Activated T-cell treated with anti-CD3 and anti-CD28 coated beads, Interleukin-2, amount 50 U/mL, for 48 hours (primary cell): ENCODE measurements around the gene C11orf97.
"Not testable (repeated sequence)": the region's sequence is repeated elsewhere in the genome, so short reads cannot be mapped to it uniquely, and the experiment has no call there.

Source experiments
- DNase-seq, 2 experiments: peaks; one replicate each; pipeline ENCODE4 v3.0.0-alpha.2; 2020

The C11orf97 gene

GRCh38 chr11:94525546-94526324 lies 13.5 kb downstream of the C11orf97 start:
- no peak for DNase-seq

GRCh38 chr11:94526645-94527438 lies 14.6 kb downstream of the C11orf97 start:
- DNase-seq: no peak

DNA sequence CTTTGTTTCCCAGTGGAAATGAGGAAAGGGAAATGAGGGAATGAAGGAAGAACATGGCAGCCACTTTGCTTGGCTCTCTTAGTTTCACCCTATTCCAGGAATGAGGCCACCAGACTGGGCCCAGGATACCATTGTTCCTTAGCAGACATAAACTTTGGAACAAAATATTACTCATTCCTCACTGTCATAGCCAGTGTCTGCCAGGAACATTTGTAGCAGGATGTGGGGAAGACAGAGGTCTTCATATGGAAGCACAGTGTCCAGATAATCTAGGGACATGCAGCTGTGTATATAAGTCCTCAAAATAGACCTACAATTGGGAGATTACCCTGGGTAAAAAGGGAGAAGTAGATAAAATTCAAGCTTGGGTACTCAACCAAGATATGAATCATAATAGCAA lies 16.3 kb downstream of the C11orf97 start:
- DNase-seq: no peak

DNA sequence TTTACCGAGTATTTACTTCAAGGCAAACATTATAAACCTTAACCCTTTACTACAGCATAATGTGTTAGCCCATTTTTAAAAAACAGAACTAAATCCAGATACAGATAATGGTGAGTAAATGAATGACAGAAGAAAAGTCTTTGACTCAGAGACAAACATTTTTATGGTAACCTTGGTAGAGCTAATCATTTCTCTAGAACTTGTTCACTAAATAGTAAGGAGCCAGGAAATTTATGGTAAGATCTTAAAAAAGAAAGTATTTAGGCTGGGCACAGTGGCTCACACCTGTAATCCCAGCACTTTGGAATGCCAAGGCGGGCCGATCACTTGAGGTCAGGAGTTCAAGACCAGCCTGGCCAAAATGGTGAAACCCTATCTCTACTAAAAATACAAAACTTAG lies 19.9 kb downstream of the C11orf97 start:
- no peak for DNase-seq

GRCh38 chr11:94533206-94533605 lies 20.9 kb downstream of the C11orf97 start:
- no peak for DNase-seq

- no peak for DNase-seq
Observed at GRCh38 chr11:94533696-94534630, 21.7 kb downstream of the C11orf97 start.

DNA sequence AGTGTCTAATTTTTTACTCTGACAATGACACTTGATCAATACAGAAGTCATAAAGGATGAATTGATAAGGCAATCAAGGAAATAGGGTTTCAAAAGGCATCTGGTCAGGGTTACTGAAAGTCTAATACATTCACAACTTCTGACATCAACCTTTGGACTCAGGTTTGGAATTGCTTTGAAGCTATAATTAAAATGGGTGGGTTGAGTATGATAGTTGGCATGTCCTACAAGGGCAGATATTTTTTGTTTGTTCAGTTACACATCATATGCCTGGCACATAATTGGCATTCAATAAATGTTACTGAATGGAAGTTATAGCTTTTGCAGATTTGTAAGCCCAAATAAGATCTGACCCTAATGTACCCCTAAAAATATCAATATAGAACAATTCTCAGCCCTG lies 24.1 kb downstream of the C11orf97 start:
- DNase-seq: no peak

- no peak for DNase-seq
Observed at GRCh38 chr11:94537031-94537600, 24.9 kb downstream of the C11orf97 start.

DNA sequence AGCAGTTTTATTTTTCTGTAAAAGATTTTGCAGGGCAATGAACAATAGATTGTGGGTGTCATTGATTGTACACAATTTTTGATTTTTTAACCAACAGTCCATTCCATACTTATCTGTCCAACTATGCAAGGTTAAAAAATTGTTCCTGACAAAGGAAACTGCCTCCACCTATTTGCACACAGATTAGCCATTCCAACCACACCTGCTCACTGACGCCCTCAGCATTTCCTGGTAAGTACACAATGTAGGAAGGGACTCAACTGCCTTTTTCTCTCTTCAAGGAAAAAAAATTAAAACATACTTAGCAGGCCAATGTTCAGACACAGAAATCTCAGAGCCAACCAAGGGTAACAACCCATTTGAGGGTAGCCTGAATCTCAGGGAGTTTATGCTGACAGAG lies 27.2 kb downstream of the C11orf97 start:
- no peak for DNase-seq

DNA sequence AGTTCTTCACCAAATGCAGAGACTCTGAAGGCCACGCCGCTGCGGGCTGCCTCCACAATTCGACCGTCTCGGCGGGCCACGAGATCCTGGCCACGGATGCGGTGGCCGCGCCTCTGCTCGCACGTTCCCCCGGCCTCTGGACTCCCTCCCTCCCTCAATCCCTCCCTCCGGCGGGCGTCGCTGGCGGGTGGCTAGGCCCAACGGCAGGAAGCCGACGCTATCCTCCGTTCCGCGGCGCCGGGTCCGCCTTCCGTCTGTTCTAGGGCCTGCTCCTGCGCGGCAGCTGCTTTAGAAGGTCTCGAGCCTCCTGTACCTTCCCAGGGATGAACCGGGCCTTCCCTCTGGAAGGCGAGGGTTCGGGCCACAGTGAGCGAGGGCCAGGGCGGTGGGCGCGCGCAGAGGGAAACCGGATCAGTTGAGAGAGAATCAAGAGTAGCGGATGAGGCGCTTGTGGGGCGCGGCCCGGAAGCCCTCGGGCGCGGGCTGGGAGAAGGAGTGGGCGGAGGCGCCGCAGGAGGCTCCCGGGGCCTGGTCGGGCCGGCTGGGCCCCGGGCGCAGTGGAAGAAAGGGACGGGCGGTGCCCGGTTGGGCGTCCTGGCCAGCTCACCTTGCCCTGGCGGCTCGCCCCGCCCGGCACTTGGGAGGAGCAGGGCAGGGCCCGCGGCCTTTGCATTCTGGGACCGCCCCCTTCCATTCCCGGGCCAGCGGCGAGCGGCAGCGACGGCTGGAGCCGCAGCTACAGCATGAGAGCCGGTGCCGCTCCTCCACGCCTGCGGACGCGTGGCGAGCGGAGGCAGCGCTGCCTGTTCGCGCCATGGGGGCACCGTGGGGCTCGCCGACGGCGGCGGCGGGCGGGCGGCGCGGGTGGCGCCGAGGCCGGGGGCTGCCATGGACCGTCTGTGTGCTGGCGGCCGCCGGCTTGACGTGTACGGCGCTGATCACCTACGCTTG lies 31.7 kb downstream of the C11orf97 start, which contains the start of gene FUT4:
Gene FUT4, plus strand, starts transcription at position 227 of the 951 bp plus-strand sequence. Its CDS starts 213 bp downstream, at position 440.
- DNase-seq: peak; percentile 85 to 86

DNA sequence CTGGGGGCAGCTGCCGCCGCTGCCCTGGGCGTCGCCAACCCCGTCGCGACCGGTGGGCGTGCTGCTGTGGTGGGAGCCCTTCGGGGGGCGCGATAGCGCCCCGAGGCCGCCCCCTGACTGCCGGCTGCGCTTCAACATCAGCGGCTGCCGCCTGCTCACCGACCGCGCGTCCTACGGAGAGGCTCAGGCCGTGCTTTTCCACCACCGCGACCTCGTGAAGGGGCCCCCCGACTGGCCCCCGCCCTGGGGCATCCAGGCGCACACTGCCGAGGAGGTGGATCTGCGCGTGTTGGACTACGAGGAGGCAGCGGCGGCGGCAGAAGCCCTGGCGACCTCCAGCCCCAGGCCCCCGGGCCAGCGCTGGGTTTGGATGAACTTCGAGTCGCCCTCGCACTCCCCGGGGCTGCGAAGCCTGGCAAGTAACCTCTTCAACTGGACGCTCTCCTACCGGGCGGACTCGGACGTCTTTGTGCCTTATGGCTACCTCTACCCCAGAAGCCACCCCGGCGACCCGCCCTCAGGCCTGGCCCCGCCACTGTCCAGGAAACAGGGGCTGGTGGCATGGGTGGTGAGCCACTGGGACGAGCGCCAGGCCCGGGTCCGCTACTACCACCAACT lies 32.5 kb downstream of the C11orf97 start:
- no peak for DNase-seq

- DNase-seq: no peak
Observed at GRCh38 chr11:94545264-94546161, 33.3 kb downstream of the C11orf97 start.

GRCh38 chr11:94546162-94546470 lies 33.9 kb downstream of the C11orf97 start:
- no peak for DNase-seq

DNA sequence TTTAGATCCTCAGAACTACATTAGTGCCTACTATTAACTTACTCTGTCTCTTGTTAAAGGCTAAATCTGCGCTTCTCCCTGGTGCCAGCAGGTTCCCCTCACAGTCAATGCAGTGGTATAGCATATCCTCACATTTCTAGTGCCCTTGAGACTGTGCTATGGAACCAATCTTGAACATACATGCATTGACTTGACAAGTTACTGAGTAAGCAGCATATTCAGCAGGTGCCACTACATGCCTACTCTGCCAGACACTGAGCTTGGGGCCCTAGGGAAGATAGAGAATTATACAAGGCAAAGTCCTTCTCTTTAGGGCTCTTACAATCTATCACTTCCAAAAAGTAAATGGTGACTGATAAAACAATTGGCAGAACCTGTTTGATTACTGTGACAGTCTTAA lies 34.6 kb downstream of the C11orf97 start:
- no peak for DNase-seq

DNA sequence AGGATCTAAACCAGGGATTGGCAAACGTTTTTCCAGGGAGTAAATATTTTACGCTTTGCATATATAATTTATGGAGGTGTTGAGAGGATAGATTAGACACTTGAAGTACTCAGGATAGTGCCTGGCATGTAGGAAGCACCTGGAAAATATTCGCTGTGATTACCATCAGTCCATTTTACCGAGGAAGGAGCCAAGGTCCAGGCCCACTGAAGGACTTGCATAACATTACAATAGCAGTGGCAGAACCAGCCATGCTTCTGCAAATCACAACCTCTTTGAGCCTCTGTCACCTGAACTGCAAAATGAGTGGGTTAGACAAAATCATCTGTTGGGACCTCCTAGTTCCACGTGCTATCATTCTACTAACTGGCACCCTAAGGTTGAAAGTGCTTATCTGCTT lies 36.9 kb downstream of the C11orf97 start:
- DNase-seq: no peak

- DNase-seq: no peak
Observed at GRCh38 chr11:94550513-94550912, 38.3 kb downstream of the C11orf97 start.

GRCh38 chr11:94553938-94554337 lies 41.7 kb downstream of the C11orf97 start:
- no peak for DNase-seq

DNA sequence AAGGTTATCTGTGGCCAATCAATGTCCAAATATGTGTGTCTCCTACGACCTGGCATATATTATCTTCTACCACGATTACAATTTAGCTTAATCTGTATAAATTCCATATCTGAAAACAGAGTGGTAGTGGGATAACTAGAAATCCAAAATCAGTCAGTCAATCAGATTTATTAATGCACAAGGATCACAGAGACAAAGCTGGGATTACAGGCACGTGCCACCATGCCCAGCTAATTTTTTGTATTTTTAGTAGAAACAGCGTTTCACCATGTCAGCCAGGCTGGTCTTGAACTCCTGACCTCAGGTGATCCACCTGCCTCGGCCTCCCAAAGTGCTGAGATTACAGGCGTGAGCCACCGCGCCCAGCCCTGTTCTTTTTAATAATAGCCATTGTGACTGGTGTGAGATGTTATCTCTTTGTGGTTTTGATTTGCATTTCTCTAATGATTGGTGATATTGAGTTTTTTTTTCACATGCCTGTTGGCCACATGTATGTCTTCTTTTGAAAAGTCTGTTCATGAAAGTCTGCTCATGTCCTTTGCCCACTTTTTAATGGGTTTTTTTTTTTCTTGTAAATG lies 43.6 kb downstream of the C11orf97 start:
- DNase-seq: not testable (repeated sequence)

DNA sequence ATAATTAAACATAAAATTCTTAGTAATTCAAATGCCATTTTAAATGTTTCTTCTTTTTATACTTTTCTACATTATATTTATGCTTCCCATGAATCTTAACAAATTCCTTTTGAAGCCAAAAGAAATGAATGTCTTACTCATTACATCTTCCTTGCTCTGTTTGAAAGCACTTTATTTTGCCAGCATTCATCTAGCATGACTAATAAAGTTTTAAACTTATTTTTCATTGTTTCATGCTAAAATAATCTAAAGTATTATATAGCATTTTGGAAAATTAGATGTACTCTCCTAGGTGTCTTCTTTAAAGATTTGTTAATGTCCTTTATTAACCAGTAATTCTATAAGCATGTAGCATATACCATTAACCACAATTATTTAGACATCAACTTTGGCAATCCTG lies 45.2 kb downstream of the C11orf97 start:
- no peak for DNase-seq

DNA sequence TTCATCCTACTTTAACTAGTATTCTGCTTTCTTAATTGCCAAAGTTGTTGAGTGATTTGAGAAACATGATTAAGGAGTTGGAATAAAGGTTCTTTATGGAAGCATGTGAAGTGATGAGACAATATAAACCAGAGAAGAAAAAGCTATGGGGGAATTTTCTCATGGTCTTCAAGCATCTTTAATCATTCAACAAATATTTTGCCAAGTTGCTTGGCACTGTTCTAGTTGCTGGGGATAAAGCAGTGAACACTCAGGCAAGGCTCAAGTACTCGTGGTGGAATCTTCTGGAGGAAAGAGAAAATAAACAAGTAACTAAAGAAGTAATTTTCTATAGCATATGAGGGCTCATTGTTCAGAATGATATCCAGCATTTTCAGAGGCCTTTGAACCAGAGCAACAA lies 45.7 kb downstream of the C11orf97 start:
- DNase-seq: no peak
